G401 (cell line): ENCODE results near the gene ZNF236. TPM values are rescaled to one million over a fixed set of nuclear protein-coding genes. Genes with fewer than 3 reads are reported as not detected.

Experiments used
- DNase-seq: peaks from one replicate; pipeline ENCODE4 v3.0.0-alpha.2; 2015; ENCODE audit warnings: low spot score
- in situ Hi-C: cut with HindIII; loops from 2 replicates; pipeline ENCODE4 v1.10.0; 2016; ENCODE audit warnings: low sequenced_read_pairs, mixed read lengths
- total RNA-seq: library from RNA; depleted of rRNA; stranded (reverse); fragments of >200 nt; shearing (Covaris generic); gene quantifications from 2 replicates; pipeline ENCODE4 v1.2.3, GENCODE V29; 2014

Gene ZNF236
- total RNA-seq, 1 experiment from 2014 or later: 4.8 TPM

GRCh38 chr18:76992226-76993084, 170.1 kb downstream of the ZNF236 start:
- in situ Hi-C loops: no loop called here
- no peak for DNase-seq

GRCh38 chr18:76993085-76993382, 170.7 kb downstream of the ZNF236 start:
- in situ Hi-C loops: no loop called here
- DNase-seq: no peak

GRCh38 chr18:76993573-76993972, 171.2 kb downstream of the ZNF236 start:
- in situ Hi-C loops: no loop called here
- no peak for DNase-seq

- no peak for DNase-seq
- in situ Hi-C loops: no loop called here
These were observed 171.8 kb downstream of the ZNF236 start for GRCh38 chr18:76994086-76994654.

- in situ Hi-C loops: no loop called here
- no peak for DNase-seq
These were observed 173.5 kb downstream of the ZNF236 start for GRCh38 chr18:76995896-76996295.

GRCh38 chr18:76996429-76996828, 174.1 kb downstream of the ZNF236 start:
- no peak for DNase-seq
- in situ Hi-C loops: no loop called here

- in situ Hi-C loops: no loop called here
- DNase-seq: no peak
These were observed 175.8 kb downstream of the ZNF236 start for GRCh38 chr18:76997951-76998808.

GRCh38 chr18:76999077-76999476, 176.7 kb downstream of the ZNF236 start:
- DNase-seq: no peak
- in situ Hi-C loops: no loop called here

- DNase-seq: peak; percentile 39
- in situ Hi-C loops: no loop called here
These were observed 178.2 kb downstream of the ZNF236 start for GRCh38 chr18:77000527-77000926.

GRCh38 chr18:77001041-77001440, 178.7 kb downstream of the ZNF236 start:
- in situ Hi-C loops: no loop called here
- no peak for DNase-seq

GRCh38 chr18:77001979-77002378, 179.6 kb downstream of the ZNF236 start:
- no peak for DNase-seq

GRCh38 chr18:77002496-77002895, 180.1 kb downstream of the ZNF236 start:
- no peak for DNase-seq
- in situ Hi-C loops: no loop called here

More at GRCh38 chr18:77001979-77002378, 179.6 kb downstream of the ZNF236 start:
- in situ Hi-C loops: no loop called here

- DNase-seq: no peak
- in situ Hi-C loops: no loop called here
These were observed 181.0 kb downstream of the ZNF236 start for GRCh38 chr18:77003316-77003715.

GRCh38 chr18:77004555-77005380, 182.4 kb downstream of the ZNF236 start:
- in situ Hi-C loops: no loop called here
- DNase-seq: no peak

GRCh38 chr18:77005651-77006195, 183.4 kb downstream of the ZNF236 start:
- no peak for DNase-seq
- in situ Hi-C loops: no loop called here

GRCh38 chr18:77006305-77007175, 184.2 kb downstream of the ZNF236 start:
- in situ Hi-C loops: no loop called here
- DNase-seq: no peak

- in situ Hi-C loops: no loop called here
- no peak for DNase-seq
These were observed 184.9 kb downstream of the ZNF236 start for GRCh38 chr18:77007251-77007650.

GRCh38 chr18:77008006-77008405, 185.6 kb downstream of the ZNF236 start:
- in situ Hi-C loops: no loop called here
- DNase-seq: no peak
